ENCODE data around the gene IGFN1.

DNA sequence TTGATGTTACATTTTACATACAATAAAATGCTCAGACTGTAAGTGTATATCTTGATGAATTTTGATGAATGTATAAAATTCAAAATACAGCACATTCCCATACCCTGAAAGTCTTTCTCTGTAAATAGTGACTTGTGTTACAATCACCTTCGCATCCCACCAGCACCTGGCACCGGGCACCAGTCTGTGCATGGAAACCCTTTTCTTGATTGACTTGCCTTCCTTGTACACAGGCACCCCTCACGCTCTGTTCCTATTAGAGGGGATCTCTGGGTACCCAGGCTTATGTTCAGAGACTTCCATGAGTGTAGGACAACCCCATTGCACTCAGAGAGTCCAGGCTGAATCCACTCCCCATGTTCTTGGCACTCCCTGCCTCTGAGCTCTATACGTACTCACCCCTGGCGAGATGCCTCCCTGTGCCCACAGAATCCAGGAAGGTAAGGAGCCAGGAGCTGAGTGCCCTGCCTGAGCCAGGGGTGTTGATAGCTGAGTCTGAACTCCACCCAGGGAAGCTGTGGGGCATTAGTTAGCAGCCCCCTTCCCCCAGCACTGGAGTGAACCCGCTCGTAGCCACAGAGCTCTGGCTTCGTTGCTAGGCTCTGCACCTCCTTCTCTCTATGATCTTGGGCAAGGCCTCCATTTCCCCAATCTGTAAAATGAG lies 70.2 kb downstream of the IGFN1 start:
- TF ChIP-seq, protein P1, sequence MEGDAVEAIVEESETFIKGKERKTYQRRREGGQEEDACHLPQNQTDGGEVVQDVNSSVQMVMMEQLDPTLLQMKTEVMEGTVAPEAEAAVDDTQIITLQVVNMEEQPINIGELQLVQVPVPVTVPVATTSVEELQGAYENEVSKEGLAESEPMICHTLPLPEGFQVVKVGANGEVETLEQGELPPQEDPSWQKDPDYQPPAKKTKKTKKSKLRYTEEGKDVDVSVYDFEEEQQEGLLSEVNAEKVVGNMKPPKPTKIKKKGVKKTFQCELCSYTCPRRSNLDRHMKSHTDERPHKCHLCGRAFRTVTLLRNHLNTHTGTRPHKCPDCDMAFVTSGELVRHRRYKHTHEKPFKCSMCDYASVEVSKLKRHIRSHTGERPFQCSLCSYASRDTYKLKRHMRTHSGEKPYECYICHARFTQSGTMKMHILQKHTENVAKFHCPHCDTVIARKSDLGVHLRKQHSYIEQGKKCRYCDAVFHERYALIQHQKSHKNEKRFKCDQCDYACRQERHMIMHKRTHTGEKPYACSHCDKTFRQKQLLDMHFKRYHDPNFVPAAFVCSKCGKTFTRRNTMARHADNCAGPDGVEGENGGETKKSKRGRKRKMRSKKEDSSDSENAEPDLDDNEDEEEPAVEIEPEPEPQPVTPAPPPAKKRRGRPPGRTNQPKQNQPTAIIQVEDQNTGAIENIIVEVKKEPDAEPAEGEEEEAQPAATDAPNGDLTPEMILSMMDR (IDR thresholded peaks at IDR 0.05) = no peak
- TF ChIP-seq EZH2phosphoT487 (IDR thresholded peaks at IDR 0.05; ENCODE audit: borderline replicate concordance, low read depth) (no peak), SMC3 (IDR thresholded peaks at IDR 0.05; ENCODE audit: low read depth, low read length) (no peak), TAF1 (IDR thresholded peaks at IDR 0.05; ENCODE audit: borderline replicate concordance, low read depth, low read length) (no peak), GATA2 (CRISPR knock-in tag; IDR thresholded peaks at IDR 0.05) (no peak), JUND (IDR thresholded peaks at IDR 0.05) (no peak), POLR2AphosphoS5 (IDR thresholded peaks at IDR 0.05; ENCODE audit: low read depth, low read length) (no peak)
